ENCODE results near the gene ADGRV1. TPM values are rescaled to one million over a fixed set of nuclear protein-coding genes. Genes with fewer than 3 reads are reported as not detected.

ADGRV1 gene
- total and polyA plus RNA-seq, 9 of the 15 experiments (the other 6 are each of a cell fraction or from before 2014, with no cell fraction given) = 21.7 to 156 (median 58.2) TPM

DNA sequence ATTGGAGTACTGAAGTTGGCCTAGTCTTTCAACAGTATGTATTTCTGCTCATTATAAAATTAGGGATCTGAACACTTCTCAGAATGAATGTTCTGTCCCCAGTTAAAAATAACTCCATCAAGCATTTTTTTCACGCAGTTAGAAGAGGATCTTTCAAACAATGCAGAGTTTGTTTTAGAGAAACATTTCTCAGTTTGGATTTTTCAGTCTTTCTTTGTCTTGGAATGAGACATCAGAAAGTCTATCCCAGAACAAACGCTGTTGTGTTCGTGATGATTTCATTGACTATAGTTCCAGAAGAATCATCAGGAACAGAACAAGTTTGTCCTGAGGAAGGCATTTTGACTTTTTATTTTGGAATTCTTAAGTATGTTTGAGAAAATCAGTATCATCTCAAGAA is 605.8 kb downstream of the ADGRV1 start (continued):
- TF ChIP-seq, protein P1, sequence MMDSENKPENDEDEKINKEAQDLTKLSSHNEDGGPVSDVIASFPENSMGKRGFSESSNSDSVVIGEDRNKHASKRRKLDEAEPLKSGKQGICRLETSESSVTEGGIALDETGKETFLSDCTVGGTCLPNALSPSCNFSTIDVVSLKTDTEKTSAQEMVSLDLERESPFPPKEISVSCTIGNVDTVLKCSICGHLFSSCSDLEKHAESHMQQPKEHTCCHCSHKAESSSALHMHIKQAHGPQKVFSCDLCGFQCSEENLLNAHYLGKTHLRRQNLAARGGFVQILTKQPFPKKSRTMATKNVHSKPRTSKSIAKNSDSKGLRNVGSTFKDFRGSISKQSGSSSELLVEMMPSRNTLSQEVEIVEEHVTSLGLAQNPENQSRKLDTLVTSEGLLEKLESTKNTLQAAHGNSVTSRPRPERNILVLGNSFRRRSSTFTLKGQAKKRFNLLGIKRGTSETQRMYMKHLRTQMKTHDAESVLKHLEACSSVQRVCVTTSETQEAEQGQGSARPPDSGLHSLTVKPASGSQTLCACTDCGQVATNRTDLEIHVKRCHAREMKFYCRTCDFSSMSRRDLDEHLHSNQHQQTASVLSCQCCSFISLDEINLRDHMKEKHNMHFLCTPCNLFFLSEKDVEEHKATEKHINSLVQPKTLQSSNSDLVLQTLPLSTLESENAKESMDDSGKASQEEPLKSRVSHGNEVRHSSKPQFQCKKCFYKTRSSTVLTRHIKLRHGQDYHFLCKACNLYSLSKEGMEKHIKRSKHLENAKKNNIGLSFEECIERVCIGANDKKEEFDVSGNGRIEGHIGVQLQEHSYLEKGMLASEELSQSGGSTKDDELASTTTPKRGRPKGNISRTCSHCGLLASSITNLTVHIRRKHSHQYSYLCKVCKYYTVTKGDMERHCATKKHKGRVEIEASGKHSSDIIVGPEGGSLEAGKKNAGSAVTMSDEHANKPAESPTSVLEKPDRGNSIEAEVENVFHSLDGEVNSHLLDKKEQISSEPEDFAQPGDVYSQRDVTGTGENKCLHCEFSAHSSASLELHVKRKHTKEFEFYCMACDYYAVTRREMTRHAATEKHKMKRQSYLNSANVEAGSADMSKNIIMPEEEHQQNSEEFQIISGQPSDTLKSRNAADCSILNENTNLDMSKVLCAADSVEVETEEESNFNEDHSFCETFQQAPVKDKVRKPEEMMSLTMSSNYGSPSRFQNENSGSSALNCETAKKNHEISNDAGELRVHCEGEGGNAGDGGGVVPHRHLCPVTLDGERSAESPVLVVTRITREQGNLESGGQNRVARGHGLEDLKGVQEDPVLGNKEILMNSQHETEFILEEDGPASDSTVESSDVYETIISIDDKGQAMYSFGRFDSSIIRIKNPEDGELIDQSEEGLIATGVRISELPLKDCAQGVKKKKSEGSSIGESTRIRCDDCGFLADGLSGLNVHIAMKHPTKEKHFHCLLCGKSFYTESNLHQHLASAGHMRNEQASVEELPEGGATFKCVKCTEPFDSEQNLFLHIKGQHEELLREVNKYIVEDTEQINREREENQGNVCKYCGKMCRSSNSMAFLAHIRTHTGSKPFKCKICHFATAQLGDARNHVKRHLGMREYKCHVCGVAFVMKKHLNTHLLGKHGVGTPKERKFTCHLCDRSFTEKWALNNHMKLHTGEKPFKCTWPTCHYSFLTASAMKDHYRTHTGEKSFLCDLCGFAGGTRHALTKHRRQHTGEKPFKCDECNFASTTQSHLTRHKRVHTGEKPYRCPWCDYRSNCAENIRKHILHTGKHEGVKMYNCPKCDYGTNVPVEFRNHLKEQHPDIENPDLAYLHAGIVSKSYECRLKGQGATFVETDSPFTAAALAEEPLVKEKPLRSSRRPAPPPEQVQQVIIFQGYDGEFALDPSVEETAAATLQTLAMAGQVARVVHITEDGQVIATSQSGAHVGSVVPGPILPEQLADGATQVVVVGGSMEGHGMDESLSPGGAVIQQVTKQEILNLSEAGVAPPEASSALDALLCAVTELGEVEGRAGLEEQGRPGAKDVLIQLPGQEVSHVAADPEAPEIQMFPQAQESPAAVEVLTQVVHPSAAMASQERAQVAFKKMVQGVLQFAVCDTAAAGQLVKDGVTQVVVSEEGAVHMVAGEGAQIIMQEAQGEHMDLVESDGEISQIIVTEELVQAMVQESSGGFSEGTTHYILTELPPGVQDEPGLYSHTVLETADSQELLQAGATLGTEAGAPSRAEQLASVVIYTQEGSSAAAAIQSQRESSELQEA (IDR thresholded peaks at IDR 0.05; ENCODE audit: low read depth) = no peak

All from K562 (cell line).